HFF-Myc (cell line): ENCODE measurements around the gene PFKM.
"Not testable (repeated sequence)": the region's sequence is repeated elsewhere in the genome, so short reads cannot be mapped to it uniquely, and the experiment has no call there.

Experiments used
- DNase-seq: peaks from one replicate; pipeline ENCODE4 v3.0.0-alpha.2; 2011; ENCODE audit warnings: low read depth; ENCODE audit errors: extremely low read depth
- H3K4me3 ChIP-seq: replicated peaks from 2 replicates; pipeline ENCODE4 v1.5.1; 2011; ENCODE audit warnings: low read depth, mild to moderate bottlenecking, control low read depth, low read length
- TF ChIP-seq, protein P1 (sequence below): IDR thresholded peaks from 2 replicates; pipeline ENCODE4 v1.5.1; 2012; ENCODE audit warnings: mild to moderate bottlenecking, low read depth, low read length, control low read depth; ENCODE audit errors: missing control alignments

PFKM gene

DNA sequence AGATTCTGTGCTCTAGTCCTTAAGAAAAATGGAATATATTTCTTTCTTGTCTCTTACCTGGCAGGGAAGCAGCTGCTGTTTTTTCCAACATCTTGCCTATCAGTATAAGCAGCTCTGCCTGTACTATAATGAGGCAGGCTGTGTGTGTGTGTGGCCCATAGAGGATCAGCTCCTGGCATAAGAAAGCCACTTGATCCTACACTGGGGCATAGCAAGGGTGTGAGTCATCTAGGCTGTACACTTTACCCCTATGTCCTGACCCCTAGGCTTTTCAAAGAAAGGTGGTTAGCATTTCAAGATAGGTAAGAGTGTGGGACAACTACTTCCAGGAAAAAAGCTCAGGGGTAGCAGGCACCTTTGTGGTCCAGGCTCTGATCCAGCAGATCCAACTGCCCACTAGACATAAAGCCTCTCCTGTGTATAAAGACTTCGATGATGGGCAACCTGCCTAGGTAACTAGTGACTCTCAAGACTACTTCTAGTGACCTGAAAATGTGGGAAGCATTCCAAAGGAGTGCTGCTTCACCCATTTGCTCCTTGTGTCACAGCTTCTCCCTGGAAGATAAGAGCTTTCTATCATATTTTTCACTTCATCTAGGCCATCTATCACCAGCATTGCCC is 8.4 kb upstream of the PFKM start:
- DNase-seq = no peak
- no peak overlapping the region for H3K4me3 ChIP-seq
- TF ChIP-seq, protein P1, sequence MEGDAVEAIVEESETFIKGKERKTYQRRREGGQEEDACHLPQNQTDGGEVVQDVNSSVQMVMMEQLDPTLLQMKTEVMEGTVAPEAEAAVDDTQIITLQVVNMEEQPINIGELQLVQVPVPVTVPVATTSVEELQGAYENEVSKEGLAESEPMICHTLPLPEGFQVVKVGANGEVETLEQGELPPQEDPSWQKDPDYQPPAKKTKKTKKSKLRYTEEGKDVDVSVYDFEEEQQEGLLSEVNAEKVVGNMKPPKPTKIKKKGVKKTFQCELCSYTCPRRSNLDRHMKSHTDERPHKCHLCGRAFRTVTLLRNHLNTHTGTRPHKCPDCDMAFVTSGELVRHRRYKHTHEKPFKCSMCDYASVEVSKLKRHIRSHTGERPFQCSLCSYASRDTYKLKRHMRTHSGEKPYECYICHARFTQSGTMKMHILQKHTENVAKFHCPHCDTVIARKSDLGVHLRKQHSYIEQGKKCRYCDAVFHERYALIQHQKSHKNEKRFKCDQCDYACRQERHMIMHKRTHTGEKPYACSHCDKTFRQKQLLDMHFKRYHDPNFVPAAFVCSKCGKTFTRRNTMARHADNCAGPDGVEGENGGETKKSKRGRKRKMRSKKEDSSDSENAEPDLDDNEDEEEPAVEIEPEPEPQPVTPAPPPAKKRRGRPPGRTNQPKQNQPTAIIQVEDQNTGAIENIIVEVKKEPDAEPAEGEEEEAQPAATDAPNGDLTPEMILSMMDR = no peak

DNA sequence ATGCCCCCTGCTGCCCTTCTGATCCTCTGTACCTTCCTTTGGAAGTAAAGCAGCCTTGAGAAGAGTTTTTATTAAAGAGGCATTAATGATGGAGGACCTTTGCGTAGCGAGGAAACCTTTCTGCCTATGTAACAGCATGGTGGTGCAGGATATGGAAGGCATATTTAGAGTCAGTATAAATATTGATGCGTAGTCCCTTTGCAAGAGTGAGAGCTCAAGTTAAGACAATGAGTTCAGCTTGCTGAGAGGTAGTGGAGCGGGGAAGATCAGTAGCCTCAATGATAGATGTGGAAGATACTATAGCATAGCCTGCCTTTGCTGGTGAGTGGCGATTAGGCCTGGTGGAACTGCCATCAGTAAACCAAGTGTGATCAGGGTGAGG is 7.9 kb upstream of the PFKM start:
- not testable (repeated sequence) for DNase-seq, H3K4me3 ChIP-seq

DNA sequence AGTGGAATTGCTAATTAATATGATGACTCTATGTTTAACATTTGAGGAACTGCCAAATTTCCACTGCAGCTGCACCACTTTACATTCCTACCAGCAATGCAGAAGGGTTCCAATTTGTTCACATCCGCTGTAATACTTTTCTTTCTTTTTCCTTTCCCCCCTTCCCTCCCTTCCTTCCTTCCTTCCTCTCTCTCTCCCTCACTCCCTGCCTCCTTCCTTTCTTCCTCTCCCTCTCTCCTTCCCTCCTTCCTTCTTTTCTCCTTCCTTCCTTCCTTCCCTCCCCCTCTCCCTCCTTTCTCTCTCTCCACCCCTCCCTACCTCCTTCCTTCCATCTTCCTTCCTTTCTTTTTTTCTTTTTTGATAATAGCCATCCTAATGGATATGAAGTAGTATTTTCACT is 3.2 kb upstream of the PFKM start:
- no peak for DNase-seq
- TF ChIP-seq, protein P1 = no peak
- no peak overlapping the region for H3K4me3 ChIP-seq

DNA sequence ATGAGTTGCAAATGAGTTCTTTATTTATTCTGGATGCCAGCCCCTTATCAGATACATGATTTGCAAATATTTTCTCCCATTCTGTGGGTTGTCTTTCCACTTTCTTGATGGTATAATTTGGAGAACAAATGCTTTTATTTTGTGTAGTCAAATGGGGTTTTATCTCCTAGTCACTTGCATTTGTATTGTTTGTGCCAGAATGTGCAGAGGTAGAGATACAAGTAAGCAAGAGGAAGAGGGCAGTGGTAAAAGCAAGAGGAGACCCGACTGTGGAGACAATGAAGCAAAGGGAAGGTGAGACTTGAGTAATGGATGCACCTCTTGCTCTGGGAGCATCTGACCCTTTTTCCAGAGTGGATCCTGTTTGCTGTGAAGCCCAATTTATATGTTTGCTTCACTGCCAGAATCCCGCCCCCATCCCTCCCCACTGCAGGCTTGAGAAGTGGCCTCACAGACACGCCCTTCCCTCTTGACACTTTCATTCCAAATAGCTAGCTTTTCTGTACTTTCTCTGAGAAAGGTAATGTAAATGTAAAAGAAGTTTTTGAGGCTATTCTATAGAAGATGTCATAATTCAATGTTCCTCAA is 786 bp upstream of the PFKM start:
- DNase-seq = no peak
- TF ChIP-seq, protein P1 = no peak
- peak overlapping the region; percentile 60 for H3K4me3 ChIP-seq

DNA sequence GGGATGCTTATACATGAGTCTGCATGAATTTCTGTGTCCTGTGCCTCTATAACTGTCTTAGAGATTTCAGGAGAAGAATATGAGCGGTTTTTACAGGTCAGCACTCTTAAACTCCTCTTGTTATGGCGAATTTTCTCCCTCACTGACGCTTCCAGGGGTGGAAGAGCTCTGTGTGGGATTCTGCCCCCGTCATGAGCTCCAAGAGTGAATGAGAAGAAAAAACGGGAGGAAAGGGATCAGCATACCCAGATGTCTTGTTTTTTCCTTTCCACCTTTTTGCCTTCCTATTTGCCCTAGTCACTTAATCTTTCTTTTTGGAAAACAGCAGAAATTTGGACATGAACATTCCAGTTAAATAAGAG is 651 bp downstream of the PFKM start:
- TF ChIP-seq, protein P1 = no peak

DNA sequence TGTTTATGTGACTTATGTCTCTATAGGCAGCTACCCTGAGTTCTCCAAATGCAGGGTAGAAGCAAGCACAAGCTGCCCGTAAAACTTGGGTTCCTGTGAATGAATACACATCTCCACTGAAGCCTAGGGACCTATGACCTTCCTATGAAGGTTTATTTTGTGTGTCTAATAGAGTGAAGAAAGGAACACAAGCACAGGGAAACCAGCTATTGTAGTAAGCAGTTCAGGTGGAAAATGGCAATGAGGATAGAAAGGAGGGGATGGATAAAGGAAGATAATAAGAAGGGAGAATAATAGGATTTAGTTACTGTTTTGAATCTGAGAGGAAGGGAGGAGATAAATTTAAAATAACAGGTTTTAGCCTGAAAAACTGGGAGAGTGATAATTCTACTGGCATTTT is 2.4 kb downstream of the PFKM start:
- DNase-seq = no peak
- TF ChIP-seq, protein P1 = no peak

More for the DNA sequence above, 651 bp downstream of the PFKM start:
- no peak for DNase-seq
- peak overlapping the region; percentile 60 for H3K4me3 ChIP-seq

DNA sequence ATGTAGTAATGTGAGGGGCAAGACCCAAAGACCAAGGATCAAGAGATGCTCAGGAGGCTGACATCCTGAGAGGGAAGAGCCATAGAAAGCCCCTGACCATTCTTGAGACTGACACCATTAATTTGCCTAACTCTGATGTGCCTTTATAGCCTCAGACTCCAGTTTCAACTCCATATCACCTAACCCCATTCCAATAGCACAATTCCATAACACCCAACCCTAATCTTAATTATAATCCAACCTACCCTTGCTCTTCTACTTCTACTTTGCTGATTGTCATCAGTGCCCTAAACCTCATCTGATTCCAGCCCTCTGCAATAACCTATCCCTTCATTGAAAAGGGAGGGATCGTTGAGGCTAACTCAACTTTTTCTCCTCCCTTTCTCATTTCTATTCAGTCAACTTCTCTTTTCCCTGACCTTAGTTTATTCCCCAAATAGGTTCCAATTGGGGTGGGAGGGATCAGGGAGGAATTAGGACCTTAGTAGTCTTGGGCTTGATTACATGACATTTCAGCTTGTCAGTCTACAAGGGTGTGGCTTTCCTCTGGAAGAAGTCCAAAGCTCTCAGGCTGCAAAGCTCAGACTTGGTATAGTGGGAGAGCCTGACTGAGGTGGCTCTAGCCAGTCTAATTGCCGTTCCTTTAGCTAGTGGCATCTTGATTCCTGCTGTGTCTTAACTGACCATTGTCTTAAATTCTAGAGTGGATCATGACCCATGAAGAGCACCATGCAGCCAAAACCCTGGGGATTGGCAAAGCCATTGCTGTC is 3.1 kb downstream of the PFKM start:
- DNase-seq = no peak
- TF ChIP-seq, protein P1 = no peak

More for the DNA sequence above, 2.4 kb downstream of the PFKM start:
- H3K4me3 ChIP-seq = no peak overlapping the region; the same call in 1 of the 2 replicates

More for the DNA sequence above, 3.1 kb downstream of the PFKM start:
- no peak overlapping the region for H3K4me3 ChIP-seq
